GM13977 (cell line): ENCODE data around the gene GP1BB.

ENCODE experiments used
- DNase-seq: peaks from one replicate; pipeline ENCODE4 v3.0.0; 2012; ENCODE audit warnings: low spot score
- CTCF ChIP-seq: IDR thresholded peaks from 2 replicates; pipeline ENCODE4 v1.5.1; 2012; ENCODE audit warnings: mild to moderate bottlenecking, control low read depth; ENCODE audit not compliant: insufficient read depth; ENCODE audit errors: extremely low read depth, missing control alignments
- in situ Hi-C: fragments of 300-500 bp; cut with MboI; formaldehyde crosslinking; loops from one replicate; pipeline ENCODE4 v1.12.0; 2022; ENCODE audit warnings: low sequenced_read_pairs, low pct_unique_long_range_greater_than_20kb, mixed read lengths, inconsistent platforms; ENCODE audit not compliant: unreplicated experiment

Gene GP1BB

GRCh38 chr22:19762568-19763457 is 39.5 kb downstream of the GP1BB start:
- in situ Hi-C loops = no loop called here
- TF ChIP-seq CTCF = no peak
- DNase-seq = no peak

- DNase-seq = no peak
- in situ Hi-C loops = no loop called here
These were observed 40.3 kb downstream of the GP1BB start for GRCh38 chr22:19763458-19764298.

GRCh38 chr22:19764299-19764593 is 40.9 kb downstream of the GP1BB start:
- DNase-seq = no peak
- TF ChIP-seq CTCF = no peak
- in situ Hi-C loops = no loop called here

More at GRCh38 chr22:19763458-19764298, 40.3 kb downstream of the GP1BB start:
- no peak for TF ChIP-seq CTCF

- in situ Hi-C loops = no loop called here
- no peak for TF ChIP-seq CTCF
- DNase-seq = no peak
These were observed 41.5 kb downstream of the GP1BB start for GRCh38 chr22:19764636-19765476.

- in situ Hi-C loops = no loop called here
- no peak for TF ChIP-seq CTCF
- DNase-seq = no peak
These were observed 42.3 kb downstream of the GP1BB start for GRCh38 chr22:19765477-19766239.

- in situ Hi-C loops = no loop called here
- TF ChIP-seq CTCF = no peak
- no peak for DNase-seq
These were observed 42.8 kb downstream of the GP1BB start for GRCh38 chr22:19766240-19766510.
